Left ventricle myocardium superior (tissue), 1 donor: ENCODE results near the gene GNG2. TPM values are rescaled to one million over a fixed set of nuclear protein-coding genes. Genes with fewer than 3 reads are reported as not detected.

Experiments
- ATAC-seq: fragments of 200-7000 bp; cut with Tn5 transposase; one replicate; pipeline ENCODE4 v1.9.1; 2020; ENCODE audit warnings: mild to moderate bottlenecking, moderate library complexity
- DNase-seq: peaks from one replicate; pipeline ENCODE4 v3.0.0-alpha.2; 2020
- intact Hi-C: fragments of 100-400 bp; cut with micrococcal nuclease; formaldehyde crosslinking; loops from one replicate; pipeline ENCODE4 v1.11.0; 2022
- total RNA-seq: library from RNA; stranded (reverse); fragmentation: NEBNext Ultra II Directional; extraction: Animal tissue kit (Norgen Biotek cat#: 25700); gene quantifications from one replicate; pipeline ENCODE4 v1.2.1, GENCODE V29; 2021
- donor health status: DM: no; HTN: yes; CAD: no; lungs with severe emphysema.

Gene GNG2
- total RNA-seq, 1 donor from 2014 or later = 10.3 TPM

- DNase-seq (no peak), ATAC-seq (no peak)
- intact Hi-C loops = no loop called here
Measured at GRCh38 chr14:52007211-52007610, 146.8 kb downstream of the GNG2 start.

GRCh38 chr14:52007637-52008036 is 147.2 kb downstream of the GNG2 start:
- DNase-seq = no peak
- intact Hi-C loops = no loop called here
- no peak for ATAC-seq

GRCh38 chr14:52008136-52008535 is 147.7 kb downstream of the GNG2 start:
- intact Hi-C loops = no loop called here
- DNase-seq = no peak
- ATAC-seq = no peak

- peak; percentile 32 for ATAC-seq
- intact Hi-C loops = loop anchor here (5.0 kb wide), 1 partner anchor 52 kb away; no protein-coding TSS in a partner anchor
- no peak for DNase-seq
Measured at GRCh38 chr14:52010173-52010693, 149.8 kb downstream of the GNG2 start.

- DNase-seq (no peak), ATAC-seq (no peak)
- intact Hi-C loops = loop anchor here (5.0 kb wide), 1 partner anchor 51 kb away; no protein-coding TSS in a partner anchor
Measured at GRCh38 chr14:52011523-52011922, 151.1 kb downstream of the GNG2 start.

GRCh38 chr14:52012635-52013034 is 152.2 kb downstream of the GNG2 start:
- DNase-seq (peak; percentile 78), ATAC-seq (peak; percentile 59)
- intact Hi-C loops = loop anchor here (5.0 kb wide), 1 partner anchor 50 kb away; no protein-coding TSS in a partner anchor

GRCh38 chr14:52013984-52014600 is 153.7 kb downstream of the GNG2 start:
- intact Hi-C loops = loop anchor here (5.0 kb wide), 1 partner anchor 48 kb away; no protein-coding TSS in a partner anchor
- peak; percentile 70 for DNase-seq
- ATAC-seq = peak; percentile 52

- peak; percentile 79 for ATAC-seq
- intact Hi-C loops = loop anchor here (5.0 kb wide), 1 partner anchor 48 kb away; no protein-coding TSS in a partner anchor
- peak; percentile 78 for DNase-seq
Measured at GRCh38 chr14:52014601-52015267, 154.3 kb downstream of the GNG2 start.

- peak; percentile 38 for ATAC-seq
- peak; percentile 52 for DNase-seq
- intact Hi-C loops = no loop called here
Measured at GRCh38 chr14:52015411-52016030, 155.1 kb downstream of the GNG2 start.

GRCh38 chr14:52018252-52018651 is 157.8 kb downstream of the GNG2 start:
- DNase-seq (no peak), ATAC-seq (no peak)
- intact Hi-C loops = no loop called here

- no peak for DNase-seq
- no peak for ATAC-seq
- intact Hi-C loops = no loop called here
Measured at GRCh38 chr14:52018970-52019369, 158.6 kb downstream of the GNG2 start.

Other genes with a start within 250 kb of the GNG2 start
- 11.1 TPM for gene FRMD6, start 208.7 kb upstream of the GNG2 start, total RNA-seq
- gene RTRAF, start 128.9 kb downstream of the GNG2 start, total RNA-seq = 225 TPM
- gene NID2, start 208.4 kb downstream of the GNG2 start, total RNA-seq = 41.3 TPM